GM21447 (cell line): ENCODE data around the gene PNLIP.

ENCODE experiments used
- ATAC-seq: cut with Tn5 transposase; IDR thresholded peaks from one replicate; pipeline ENCODE4 v1.9.1; 2021; ENCODE audit not compliant: unreplicated experiment

Gene PNLIP

GRCh38 chr10:116613471-116613870 is 67.7 kb downstream of the PNLIP start:
- ATAC-seq, result no peak

- no peak for ATAC-seq
These were observed 69.1 kb downstream of the PNLIP start for GRCh38 chr10:116614796-116615195.

GRCh38 chr10:116615199-116615776 is 69.6 kb downstream of the PNLIP start:
- ATAC-seq, result no peak
